GM12891 (cell line): Measurements from ENCODE around the gene AAMP.

Experiments used
- POLR2A ChIP-seq: IDR thresholded peaks from 2 replicates; pipeline ENCODE4 v1.6.1; 2011; ENCODE audit warnings: low read depth, low read length, control low read depth
- POLR2AphosphoS5 ChIP-seq: IDR thresholded peaks from 2 replicates; pipeline ENCODE4 v1.6.1; 2011; ENCODE audit warnings: low read depth, low read length, control low read depth
- POU2F2 ChIP-seq: IDR thresholded peaks from 2 replicates; pipeline ENCODE4 v1.6.1; 2011; ENCODE audit warnings: low read depth, mild to moderate bottlenecking, control low read depth, low read length, moderate library complexity
- SPI1 ChIP-seq: IDR thresholded peaks from 2 replicates; pipeline ENCODE4 v1.6.1; 2011; ENCODE audit warnings: low read depth, low read length, control low read depth
- TAF1 ChIP-seq: IDR thresholded peaks from 2 replicates; pipeline ENCODE4 v1.6.1; 2011; ENCODE audit warnings: low read depth, low read length, control low read depth

DNA sequence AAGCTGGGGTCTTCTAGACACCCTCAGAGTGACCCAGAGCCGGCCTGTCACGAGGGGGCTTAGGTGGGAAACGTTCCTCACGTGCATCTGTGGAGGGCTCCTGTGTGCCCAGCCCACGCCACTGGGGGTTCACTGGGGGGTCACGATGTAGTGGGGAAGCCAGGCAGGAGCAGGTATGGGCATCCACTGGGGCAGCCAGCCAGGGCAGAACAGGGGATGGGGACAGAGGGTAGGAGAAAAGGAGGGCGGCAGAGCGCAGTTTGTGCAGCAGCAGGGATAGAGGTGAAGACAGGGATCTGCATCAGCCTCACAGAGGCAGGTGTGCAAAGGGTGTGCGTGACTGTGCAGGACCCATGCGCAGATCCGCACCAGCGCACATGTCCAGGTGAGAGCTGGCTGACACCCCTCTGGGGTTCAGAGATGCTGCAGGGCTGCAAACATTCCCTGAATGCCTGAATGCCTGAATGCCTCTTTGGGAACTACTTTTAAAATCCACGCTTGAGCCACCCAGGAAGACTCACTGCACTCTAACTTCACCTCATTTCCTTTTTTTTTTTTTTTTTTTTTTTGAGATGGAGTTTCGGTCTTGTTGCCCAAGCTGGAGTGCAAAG, 10.4 kb upstream of the AAMP start:
- TF ChIP-seq POLR2A (no peak), TAF1 (no peak), POLR2AphosphoS5 (no peak), POU2F2 (no peak), SPI1 (no peak)
